K562 (cell line): ENCODE results near the gene UBE2G2. TPM values are rescaled to one million over a fixed set of nuclear protein-coding genes. Genes with fewer than 3 reads are reported as not detected.

Experiments
- CREM ChIP-seq: IDR thresholded peaks from 2 replicates; pipeline ENCODE4 v1.6.1; 2014; ENCODE audit warnings: antibody characterized with exemption, low read depth
- CXXC5 ChIP-seq: fragments of 250-450 bp; sonication (Bioruptor Pico); IDR thresholded peaks from 2 replicates; pipeline ENCODE4 v1.8.0; 2022; ENCODE audit warnings: inconsistent platforms, mild to moderate bottlenecking, moderate library complexity
- ETV5 ChIP-seq: sonication (generic); formaldehyde crosslinking; IDR thresholded peaks from 2 replicates; pipeline ENCODE4 v1.4.0; 2020; ENCODE audit warnings: low read depth, mild to moderate bottlenecking, missing genetic modification reagents
- FOXA1 ChIP-seq: fragments of 450-650 bp; IDR thresholded peaks from 2 replicates; pipeline ENCODE4 v1.6.1; 2016; ENCODE audit warnings: mild to moderate bottlenecking, borderline replicate concordance
- FOXJ2 ChIP-seq: fragments of 200-800 bp; sonication (Bioruptor generic); IDR thresholded peaks from 2 replicates; pipeline ENCODE4 v1.6.1; 2016; ENCODE audit warnings: missing genetic modification characterization, missing compliant biosample characterization
- HDAC8 ChIP-seq: fragments of 450-650 bp; IDR thresholded peaks from 2 replicates; pipeline ENCODE4 v1.6.1; 2016; ENCODE audit warnings: mild to moderate bottlenecking, missing genetic modification characterization, moderate library complexity, missing compliant biosample characterization
- HMG20B ChIP-seq: fragments of 250-450 bp; sonication (Bioruptor Pico); IDR thresholded peaks from 2 replicates; pipeline ENCODE4 v1.5.0; 2021; ENCODE audit warnings: mild to moderate bottlenecking
- JUNB ChIP-seq: fragments of 450-650 bp; formaldehyde crosslinking; conservative IDR thresholded peaks from 2 replicates; pipeline ENCODE4 v1.4.0; 2020; ENCODE audit warnings: mild to moderate bottlenecking
- JUND ChIP-seq, 2 experiments: IDR thresholded peaks; 2 replicates in 1 of 2; 3 replicates in 1 of 2; pipeline ENCODE4 v1.6.1; 2011; ENCODE audit warnings: borderline replicate concordance in 2 of 2, low read depth in 2 of 2, low read length in 2 of 2, improper control_type of control experiment in 1 of 2, missing biosample characterization in 1 of 2, missing genetic modification characterization in 1 of 2, missing genetic modification reagents in 1 of 2
- POLR2H ChIP-seq: IDR thresholded peaks from 2 replicates; pipeline ENCODE4 v1.6.1; 2016; ENCODE audit warnings: missing genetic modification characterization, low read depth, mild to moderate bottlenecking, control low read depth, missing compliant biosample characterization, moderate library complexity
- RBM22 ChIP-seq: fragments of 200-400 bp; formaldehyde crosslinking; IDR thresholded peaks from 2 replicates; pipeline ENCODE4 v1.6.1; 2018; ENCODE audit warnings: low read length, low read depth; ENCODE audit not compliant: poor library complexity, severe bottlenecking
- SOX6 ChIP-seq: fragments of 450-650 bp; IDR thresholded peaks from 2 replicates; pipeline ENCODE4 v1.6.1; 2014; ENCODE audit warnings: mild to moderate bottlenecking
- SUPT5H ChIP-seq: fragments of 450-650 bp; IDR thresholded peaks from 2 replicates; pipeline ENCODE4 v1.6.1; 2016
- TAF1 ChIP-seq: IDR thresholded peaks from 2 replicates; pipeline ENCODE4 v1.6.1; 2011; ENCODE audit warnings: mild to moderate bottlenecking, low read length, moderate library complexity; ENCODE audit not compliant: insufficient read depth, control insufficient read depth, severe bottlenecking; ENCODE audit errors: extremely low read depth
- ZC3H8 ChIP-seq: fragments of 450-650 bp; IDR thresholded peaks from 2 replicates; pipeline ENCODE4 v1.6.1; 2017
- ZNF143 ChIP-seq: sonication (generic); formaldehyde crosslinking; IDR thresholded peaks from 2 replicates; pipeline ENCODE4 v1.9.0; 2022; ENCODE audit warnings: mild to moderate bottlenecking, missing genetic modification reagents
- ZNF217 ChIP-seq: sonication (generic); formaldehyde crosslinking; IDR thresholded peaks from 2 replicates; pipeline ENCODE4 v1.8.0; 2022; ENCODE audit warnings: mild to moderate bottlenecking, missing genetic modification reagents
- polyA plus RNA-seq, 8 experiments: library from polyadenylated mRNA; depleted of rRNA in 4 of 8; stranded (reverse) in 5 of 8; unstranded in 3 of 8; fragments of >200 nt; fragmentation: Nextera tagmentation in 2 of 8; fragmentation: Illumina TruSeq in 1 of 8; extraction: Ambion mirVana in 2 of 8; extraction: Trizol in 1 of 8; gene quantifications; 2 replicates each; pipeline versions ENCODE4 v1.2.1 to v1.2.3, GENCODE V29; 2011 to 2014; ENCODE audit warnings: inconsistent platforms in 1 of 8, missing spikeins in 1 of 8
- total RNA-seq, 7 experiments: library from RNA; depleted of rRNA in 6 of 7; stranded (reverse); fragments of >200 nt in 6 of 7; fragmentation: Illumina TruSeq in 2 of 7; extraction: Trizol in 2 of 7; gene quantifications; 2 replicates each; pipeline versions ENCODE4 v1.2.1 to v1.2.3, GENCODE V29; 2011 to 2021; ENCODE audit warnings: low replicate concordance in 1 of 7
- TF ChIP-seq, protein P1 (sequence below): fragments of 250-450 bp; sonication (Bioruptor Pico); IDR thresholded peaks from 2 replicates; pipeline ENCODE4 v1.5.1; 2021; ENCODE audit warnings: mild to moderate bottlenecking
- TF ChIP-seq, protein P2 (sequence below): fragments of 450-650 bp; formaldehyde crosslinking; IDR thresholded peaks from 2 replicates; pipeline ENCODE4 v1.4.0; 2020; ENCODE audit warnings: mild to moderate bottlenecking, moderate library complexity
- TF ChIP-seq, protein P3 (sequence below): fragments of 250-450 bp; sonication (Bioruptor Pico); IDR thresholded peaks from 2 replicates; pipeline ENCODE4 v1.5.0; 2021
- TF ChIP-seq, protein P4 (sequence below), 2 experiments: fragments of 450-650 bp; conservative IDR thresholded peaks; 2 replicates each; pipeline ENCODE4 v1.6.1; 2017; ENCODE audit warnings: mild to moderate bottlenecking in 2 of 2, moderate library complexity in 2 of 2
- TF ChIP-seq, protein P5 (sequence below): sonication (generic); formaldehyde crosslinking; IDR thresholded peaks from 2 replicates; pipeline ENCODE4 v1.8.0; 2022; ENCODE audit warnings: mild to moderate bottlenecking, missing genetic modification reagents
- TF ChIP-seq, protein P6 (sequence below): fragments of 450-650 bp; formaldehyde crosslinking; IDR thresholded peaks from 2 replicates; pipeline ENCODE4 v1.4.0; 2022; ENCODE audit warnings: missing genetic modification characterization

The UBE2G2 gene
- total and polyA plus RNA-seq, 9 of the 15 experiments (the other 6 are each of a cell fraction or from before 2014, with no cell fraction given), result 47.5 to 225 (median 140) TPM

DNA sequence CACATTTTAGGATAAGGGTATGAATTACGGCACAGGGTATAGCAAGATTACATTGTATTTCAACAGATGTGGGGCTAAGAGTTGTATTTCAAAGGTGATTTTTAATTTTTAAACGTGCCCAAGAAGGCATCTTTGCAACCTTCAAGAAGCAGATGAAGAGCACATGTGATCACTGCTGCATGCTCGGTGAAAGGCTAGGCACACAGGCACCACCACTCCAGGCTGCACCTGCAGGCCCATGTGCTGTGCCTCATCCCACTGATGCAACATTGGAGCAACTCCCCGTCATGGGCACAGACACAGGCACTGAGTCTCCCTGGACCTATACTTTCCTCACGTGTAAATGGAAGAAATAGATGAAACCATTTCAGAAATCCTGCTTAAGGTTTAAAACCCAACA is 23.5 kb downstream of the UBE2G2 start (continued):
- TF ChIP-seq ETV5 (CRISPR knock-in tag) (no peak), CREM (no peak), TAF1 (no peak), CXXC5 (CRISPR knock-in tag) (peak; percentile 59), SOX6 (no peak), JUNB (no peak), JUND (IDR thresholded peaks at IDR 0.05; ENCODE audit: borderline replicate concordance, low read depth, low read length) (no peak), JUND (tag; IDR thresholded peaks at IDR 0.05; ENCODE audit: borderline replicate concordance, low read depth, low read length) (no peak), HDAC8 (tag) (peak; percentile 74), SUPT5H (no peak), POLR2H (no peak), HMG20B (no peak), FOXA1 (no peak), ZC3H8 (no peak), FOXJ2 (tag) (no peak), ZNF217 (CRISPR knock-in tag) (no peak), ZNF143 (CRISPR knock-in tag) (no peak), RBM22 (no peak)
- TF ChIP-seq, protein P1, sequence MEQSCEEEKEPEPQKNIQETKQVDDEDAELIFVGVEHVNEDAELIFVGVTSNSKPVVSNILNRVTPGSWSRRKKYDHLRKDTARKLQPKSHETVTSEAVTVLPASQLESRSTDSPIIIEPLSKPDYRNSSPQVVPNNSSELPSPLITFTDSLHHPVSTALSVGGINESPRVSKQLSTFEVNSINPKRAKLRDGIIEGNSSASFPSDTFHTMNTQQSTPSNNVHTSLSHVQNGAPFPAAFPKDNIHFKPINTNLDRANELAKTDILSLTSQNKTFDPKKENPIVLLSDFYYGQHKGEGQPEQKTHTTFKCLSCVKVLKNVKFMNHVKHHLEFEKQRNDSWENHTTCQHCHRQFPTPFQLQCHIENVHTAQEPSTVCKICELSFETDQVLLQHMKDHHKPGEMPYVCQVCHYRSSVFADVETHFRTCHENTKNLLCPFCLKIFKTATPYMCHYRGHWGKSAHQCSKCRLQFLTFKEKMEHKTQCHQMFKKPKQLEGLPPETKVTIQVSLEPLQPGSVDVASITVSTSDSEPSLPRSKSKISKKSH (CRISPR knock-in tag), result no peak
- TF ChIP-seq, protein P2, sequence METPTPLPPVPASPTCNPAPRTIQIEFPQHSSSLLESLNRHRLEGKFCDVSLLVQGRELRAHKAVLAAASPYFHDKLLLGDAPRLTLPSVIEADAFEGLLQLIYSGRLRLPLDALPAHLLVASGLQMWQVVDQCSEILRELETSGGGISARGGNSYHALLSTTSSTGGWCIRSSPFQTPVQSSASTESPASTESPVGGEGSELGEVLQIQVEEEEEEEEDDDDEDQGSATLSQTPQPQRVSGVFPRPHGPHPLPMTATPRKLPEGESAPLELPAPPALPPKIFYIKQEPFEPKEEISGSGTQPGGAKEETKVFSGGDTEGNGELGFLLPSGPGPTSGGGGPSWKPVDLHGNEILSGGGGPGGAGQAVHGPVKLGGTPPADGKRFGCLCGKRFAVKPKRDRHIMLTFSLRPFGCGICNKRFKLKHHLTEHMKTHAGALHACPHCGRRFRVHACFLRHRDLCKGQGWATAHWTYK, result no peak
- TF ChIP-seq, protein P3, sequence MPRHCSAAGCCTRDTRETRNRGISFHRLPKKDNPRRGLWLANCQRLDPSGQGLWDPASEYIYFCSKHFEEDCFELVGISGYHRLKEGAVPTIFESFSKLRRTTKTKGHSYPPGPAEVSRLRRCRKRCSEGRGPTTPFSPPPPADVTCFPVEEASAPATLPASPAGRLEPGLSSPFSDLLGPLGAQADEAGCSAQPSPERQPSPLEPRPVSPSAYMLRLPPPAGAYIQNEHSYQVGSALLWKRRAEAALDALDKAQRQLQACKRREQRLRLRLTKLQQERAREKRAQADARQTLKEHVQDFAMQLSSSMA (CRISPR knock-in tag), result no peak
- TF ChIP-seq, protein P4, sequence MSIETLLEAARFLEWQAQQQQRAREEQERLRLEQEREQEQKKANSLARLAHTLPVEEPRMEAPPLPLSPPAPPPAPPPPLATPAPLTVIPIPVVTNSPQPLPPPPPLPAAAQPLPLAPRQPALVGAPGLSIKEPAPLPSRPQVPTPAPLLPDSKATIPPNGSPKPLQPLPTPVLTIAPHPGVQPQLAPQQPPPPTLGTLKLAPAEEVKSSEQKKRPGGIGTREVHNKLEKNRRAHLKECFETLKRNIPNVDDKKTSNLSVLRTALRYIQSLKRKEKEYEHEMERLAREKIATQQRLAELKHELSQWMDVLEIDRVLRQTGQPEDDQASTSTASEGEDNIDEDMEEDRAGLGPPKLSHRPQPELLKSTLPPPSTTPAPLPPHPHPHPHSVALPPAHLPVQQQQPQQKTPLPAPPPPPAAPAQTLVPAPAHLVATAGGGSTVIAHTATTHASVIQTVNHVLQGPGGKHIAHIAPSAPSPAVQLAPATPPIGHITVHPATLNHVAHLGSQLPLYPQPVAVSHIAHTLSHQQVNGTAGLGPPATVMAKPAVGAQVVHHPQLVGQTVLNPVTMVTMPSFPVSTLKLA (conservative IDR thresholded peaks at IDR 0.05), result no peak
- TF ChIP-seq, protein P5, sequence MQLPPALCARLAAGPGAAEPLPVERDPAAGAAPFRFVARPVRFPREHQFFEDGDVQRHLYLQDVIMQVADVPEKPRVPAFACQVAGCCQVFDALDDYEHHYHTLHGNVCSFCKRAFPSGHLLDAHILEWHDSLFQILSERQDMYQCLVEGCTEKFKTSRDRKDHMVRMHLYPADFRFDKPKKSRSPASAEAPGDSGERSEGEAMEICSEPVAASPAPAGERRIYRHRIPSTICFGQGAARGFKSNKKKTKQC (CRISPR knock-in tag), result no peak
- TF ChIP-seq, protein P6, sequence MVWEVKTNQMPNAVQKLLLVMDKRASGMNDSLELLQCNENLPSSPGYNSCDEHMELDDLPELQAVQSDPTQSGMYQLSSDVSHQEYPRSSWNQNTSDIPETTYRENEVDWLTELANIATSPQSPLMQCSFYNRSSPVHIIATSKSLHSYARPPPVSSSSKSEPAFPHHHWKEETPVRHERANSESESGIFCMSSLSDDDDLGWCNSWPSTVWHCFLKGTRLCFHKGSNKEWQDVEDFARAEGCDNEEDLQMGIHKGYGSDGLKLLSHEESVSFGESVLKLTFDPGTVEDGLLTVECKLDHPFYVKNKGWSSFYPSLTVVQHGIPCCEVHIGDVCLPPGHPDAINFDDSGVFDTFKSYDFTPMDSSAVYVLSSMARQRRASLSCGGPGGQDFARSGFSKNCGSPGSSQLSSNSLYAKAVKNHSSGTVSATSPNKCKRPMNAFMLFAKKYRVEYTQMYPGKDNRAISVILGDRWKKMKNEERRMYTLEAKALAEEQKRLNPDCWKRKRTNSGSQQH (CRISPR knock-in tag), result no peak
